Hematopoietic multipotent progenitor cell treated with erythropoietin and hydrocortisone succinate and interleukin-3 and kit ligand, for 6 days (in vitro differentiated cells): ENCODE measurements around the gene CPPED1.

Source experiments
- DNase-seq: peaks from one replicate; pipeline ENCODE4 v3.0.0-alpha.2; 2015

The CPPED1 gene

DNA sequence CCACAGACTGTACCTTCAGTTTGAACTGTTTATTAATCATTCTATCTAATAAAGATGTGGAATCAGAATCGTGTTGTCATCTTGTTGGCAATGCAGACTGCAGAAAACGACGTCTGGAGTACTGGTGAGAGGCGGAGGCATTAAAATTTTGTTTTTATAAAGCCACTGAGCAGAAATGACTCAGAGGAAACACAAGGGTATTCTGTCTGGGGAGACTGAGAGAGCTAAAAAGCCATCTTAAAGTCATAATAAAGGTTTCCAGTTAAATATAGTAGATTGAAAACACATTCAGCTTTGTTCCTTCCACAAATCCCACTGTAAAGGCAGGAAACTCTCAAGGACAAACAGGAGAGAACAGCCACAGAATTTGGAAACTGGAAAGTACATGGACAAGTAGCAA lies 74.2 kb downstream of the CPPED1 start:
- no peak for DNase-seq

DNA sequence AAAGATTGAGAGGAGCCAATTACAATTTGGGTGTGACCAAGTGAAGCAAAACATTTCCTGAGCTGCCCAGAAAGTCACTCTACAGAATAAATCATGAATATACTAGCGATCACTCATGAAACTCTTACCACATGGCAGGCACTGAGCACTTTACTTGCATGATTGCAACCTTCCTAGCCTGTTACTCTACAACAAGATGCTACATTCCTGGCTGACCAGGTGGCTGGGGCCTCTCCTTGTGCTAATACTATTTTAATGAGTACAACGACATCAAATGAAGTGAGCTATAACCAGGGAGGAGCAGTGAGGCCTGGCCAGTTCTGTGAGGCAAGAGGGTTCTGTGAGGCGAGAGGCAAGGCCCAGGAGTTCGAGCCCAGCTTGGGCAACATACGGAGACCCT lies 75.2 kb downstream of the CPPED1 start:
- no peak for DNase-seq

DNA sequence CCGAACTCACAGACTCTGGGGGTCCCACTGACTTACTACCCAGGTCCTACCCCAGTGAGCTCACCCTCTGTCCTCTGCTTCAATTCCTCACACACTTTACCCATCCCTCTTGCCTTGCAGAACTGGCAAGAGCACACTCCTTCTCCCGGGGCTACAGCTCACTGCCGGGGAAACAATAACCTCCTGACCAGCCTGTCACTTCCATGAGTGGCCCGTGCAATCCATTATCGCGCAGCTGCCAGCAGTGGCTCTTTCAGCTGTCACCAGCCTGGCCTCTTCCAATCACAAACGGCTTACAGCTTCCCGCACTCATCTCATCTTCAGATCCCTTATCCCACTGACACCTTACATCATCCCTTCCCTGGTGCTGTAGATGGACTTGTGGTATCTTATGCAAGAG lies 79.5 kb downstream of the CPPED1 start:
- DNase-seq, result no peak

DNA sequence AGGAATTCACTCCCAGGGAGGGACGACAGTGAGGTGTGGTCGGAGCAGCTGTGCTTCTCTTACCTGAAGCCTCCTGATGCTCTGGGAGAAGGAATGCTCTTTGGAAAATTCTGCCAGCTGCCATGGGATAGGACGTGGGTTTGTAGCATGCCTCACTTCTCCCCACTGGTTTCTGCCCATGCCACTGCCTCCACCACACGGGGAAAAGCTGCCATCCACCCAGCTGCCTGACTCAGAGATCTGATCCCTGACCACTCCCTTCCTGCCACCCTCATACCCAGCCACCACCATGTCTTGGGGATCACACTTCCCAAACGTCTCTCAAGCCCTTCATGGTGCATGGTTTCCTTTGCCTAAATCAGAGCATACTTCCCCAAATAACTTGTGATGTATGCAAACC lies 80.0 kb downstream of the CPPED1 start:
- DNase-seq, result peak; percentile 9

DNA sequence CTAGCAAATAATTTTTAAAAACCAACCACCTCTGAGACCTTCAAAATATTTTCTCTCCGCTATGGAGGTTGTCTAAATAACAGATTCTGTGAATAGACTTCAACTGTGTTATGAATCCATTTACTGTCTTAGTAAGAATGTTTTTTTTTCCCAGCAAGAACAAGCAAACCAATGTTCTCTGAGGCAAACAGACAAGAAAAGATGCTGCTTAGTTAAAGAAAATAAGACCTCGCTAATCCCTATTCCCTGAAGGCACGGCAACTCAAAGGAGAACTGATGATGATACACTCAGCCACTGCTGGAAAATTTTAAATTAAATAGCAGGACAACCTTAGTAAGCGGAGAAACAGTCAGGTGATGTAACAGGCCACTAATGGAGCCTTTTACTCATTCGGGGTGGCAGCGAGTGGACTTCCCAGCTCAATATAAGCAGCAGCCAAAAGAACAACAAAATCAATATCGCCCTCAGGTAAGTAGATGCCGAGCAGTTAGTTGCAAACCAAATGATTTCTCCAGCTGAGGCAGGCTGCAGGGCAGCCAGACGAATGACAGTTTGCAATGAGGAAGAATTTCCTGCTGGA lies 81.8 kb downstream of the CPPED1 start:
- no peak for DNase-seq

DNA sequence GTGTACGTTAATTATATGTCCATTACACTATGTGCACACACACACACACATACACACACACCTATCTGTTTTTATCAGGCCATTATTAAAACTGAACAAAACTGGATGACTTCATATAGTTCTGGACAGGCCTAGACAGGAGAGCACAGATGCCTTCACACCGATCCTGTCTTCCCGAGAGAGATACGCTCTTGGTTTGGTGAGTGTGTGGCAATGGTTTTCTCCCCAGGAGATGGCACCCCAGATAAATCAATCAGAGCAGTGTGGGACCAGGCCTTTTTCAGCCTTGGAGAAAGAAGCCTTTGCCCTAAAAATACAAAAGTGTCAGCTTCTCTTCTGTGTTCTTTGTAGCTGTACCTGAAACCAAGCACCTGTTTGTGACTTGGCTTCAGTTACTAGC lies 83.7 kb downstream of the CPPED1 start:
- DNase-seq, result no peak

DNA sequence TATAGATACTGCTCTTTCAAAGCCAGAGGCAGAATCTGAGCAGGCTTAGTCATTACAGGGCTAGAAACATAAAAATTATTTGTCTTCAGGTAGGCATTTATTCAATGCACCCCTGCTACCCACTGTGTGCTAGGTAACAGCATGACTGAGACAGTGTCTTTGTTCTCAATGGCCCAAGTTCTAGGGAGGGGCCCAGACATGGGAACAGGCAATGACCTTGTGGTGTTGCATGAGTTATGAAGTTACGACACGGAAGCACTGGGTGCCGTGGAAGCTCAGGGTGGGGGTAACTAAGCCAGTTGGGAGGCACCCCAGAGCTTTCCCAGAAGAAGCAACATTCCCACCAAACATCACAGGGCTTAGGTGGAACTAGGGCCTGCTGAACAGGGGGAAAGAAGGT lies 87.0 kb downstream of the CPPED1 start:
- DNase-seq, result no peak

DNA sequence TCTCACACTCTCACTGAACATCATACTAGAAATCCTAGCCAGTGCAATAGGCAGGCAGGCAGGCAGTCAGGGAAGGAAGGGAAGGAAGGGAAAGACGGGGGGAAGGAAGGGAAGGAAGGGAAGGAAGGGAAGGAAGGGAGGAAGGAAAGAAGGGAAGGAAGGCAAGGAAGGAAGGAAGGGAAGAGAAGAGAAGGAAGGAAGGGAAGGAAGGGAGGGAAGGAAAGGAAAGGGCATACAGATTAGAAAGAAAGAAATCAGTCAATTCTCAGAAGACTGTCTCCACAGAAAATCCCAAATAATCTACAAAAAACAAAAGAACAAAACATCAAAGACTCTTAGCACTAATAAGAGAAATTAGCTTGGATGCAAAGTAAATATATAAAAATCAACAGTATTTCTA lies 93.9 kb downstream of the CPPED1 start:
- no peak for DNase-seq

DNA sequence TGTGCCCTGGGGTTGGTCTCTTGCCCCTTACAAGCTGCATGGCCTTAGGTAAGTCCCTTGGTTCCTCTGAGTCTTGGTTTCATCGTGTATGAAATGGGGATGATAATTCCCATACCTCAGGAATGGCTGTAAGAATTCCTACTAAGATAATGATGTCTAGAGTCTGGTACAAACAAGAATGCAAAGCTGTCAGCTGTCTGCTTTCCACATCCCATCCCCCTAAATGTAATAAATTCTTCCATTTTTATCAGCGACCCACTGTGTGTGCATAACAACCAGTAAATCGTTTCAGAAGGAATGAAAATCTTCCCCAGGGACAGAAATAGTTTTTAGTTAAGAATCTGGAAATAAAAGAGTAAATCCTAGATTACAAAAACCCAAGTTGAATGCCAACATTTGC lies 95.4 kb downstream of the CPPED1 start:
- DNase-seq, result no peak

DNA sequence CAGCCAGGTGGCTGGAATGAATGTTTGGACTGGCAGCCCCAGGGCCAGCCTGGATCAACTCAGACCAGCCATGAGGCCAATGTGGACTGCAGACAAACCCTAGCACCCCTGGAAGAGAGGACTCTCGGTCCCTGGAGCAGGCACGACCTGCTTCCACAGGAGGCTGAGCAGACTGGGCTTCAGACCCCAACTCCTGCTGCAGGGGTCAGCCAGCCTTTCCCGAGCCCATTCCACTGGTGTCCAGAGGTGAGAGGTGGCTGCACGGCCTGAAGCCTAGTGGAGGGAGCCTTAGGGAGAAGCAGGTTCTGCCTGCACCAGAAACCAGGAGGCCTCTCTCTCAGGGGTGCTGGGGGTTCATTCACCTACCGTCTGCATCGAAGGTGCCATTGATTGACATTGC lies 97.1 kb downstream of the CPPED1 start:
- no peak for DNase-seq

DNA sequence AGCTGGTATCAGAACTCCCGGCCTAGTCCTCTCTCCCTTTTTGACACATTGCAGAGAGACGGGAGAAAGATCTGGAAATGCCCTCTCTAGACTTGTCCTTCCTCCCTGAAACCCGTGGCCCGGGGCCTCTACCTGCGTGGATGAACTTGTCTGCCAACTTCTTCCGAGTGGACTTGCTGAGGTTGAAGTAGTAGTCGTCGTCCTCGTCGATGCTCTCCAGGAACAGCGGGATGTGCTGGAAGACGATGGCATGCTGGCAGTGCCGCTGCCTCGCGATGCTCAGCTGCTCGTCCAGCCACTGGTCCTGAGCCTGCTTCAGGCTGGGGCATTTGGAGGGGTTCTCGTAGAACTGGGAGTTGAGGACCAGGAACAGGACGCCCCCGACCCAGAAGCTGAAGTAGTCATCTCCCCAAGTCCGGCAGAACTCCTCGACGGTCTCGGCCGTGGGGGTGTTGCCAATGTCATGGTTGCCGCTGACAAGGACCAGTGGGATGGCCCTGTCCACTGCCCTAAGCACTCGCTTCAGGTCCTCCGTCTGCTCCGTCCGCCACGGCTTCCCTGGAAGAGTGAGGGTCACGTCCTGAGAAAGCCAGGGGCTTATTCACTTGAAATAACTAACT lies 99.1 kb downstream of the CPPED1 start:
- no peak for DNase-seq

DNA sequence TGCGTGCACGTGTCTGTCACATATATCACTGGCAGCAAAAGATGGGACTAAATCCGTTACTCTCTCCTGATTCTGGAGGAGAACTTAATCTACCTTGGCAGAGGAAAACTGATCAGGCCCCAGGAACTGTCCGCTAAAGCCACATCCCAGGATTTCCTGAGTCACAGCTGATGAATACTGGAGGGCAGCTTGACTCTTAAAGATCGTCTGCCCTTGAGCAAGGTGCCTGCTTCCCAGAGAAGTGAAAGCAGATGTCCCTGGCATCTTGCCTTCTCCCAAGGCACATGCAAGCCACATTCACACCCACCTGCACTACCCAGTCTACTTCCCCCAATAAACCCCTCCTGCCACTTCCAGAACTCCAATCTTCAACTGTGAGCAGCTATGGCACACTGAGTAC lies 99.8 kb downstream of the CPPED1 start:
- no peak for DNase-seq

DNA sequence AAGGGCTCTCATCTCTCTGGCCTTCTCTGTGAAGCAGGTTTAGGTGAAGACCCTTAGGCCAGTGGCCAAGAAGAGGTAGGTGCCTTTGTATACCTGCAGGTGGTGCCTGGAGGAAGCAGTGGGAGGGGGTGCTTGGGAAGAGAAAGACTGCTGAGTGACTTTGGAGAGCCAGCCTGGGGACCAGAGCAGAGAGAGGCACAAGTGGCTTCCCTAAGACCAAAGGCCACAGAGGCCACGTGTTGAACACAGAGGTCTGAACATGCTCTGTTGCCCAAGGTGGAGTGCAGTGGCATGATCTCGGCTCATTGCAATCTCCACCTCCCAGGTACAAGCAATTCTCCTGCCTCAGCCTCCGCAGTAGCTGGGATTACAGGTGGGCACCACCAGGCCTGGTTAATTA lies 103.5 kb downstream of the CPPED1 start:
- no peak for DNase-seq

DNA sequence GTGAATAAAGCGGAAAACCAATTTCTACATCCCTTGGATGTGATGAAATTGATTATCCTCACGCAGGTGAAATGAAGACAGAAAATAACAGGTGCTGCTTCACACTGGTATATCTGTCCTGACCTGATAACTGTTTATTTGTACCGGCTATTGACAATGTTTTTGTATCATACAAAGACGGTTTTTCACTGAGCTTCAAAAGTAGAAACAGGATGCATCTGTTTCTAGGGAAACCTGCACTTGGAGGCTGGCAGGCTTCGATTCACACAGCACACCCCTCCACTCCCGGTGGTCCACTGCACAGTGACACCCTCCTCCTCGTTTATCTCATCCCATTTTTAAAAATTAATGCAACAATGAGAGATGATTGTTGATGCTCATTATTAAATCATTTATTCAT lies 104.5 kb downstream of the CPPED1 start:
- no peak for DNase-seq

DNA sequence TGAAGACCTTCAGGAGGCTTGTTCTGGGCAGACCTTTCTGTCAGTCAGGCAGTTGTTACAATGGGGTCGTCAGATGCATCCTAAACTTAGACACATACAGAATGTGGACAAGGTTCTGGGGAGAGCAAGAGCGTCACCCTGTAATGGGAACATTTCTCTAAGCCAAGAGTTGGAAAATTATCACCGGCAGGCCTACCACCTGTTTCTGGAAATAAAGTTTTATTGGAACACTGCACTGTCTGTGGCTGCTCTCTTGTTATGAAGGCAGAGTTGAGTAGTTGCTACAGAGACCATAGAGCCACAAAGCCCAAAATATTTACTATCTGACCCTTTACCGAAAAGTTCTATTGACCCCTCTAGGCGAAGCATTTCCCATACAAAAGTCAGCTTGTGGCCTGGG lies 106.2 kb downstream of the CPPED1 start:
- no peak for DNase-seq

DNA sequence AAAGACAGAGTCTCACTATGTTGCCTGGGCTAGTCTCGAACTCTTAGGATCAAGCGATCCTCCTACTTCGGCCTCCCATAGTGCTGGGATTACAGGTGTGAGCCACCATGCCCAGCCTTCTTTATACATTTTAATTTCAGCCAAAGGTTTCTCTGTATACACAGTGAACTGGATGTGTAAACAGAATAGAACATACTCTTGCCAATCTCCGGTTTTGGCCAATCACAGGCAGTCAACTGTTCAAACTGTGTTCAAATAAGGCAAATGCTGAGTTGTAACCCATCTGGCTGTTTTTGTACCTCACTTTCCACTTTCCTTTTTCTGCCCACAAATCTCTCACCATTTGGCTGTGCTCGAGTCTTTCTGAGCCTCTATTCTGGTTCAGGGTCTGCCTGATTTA lies 108.2 kb downstream of the CPPED1 start:
- no peak for DNase-seq

DNA sequence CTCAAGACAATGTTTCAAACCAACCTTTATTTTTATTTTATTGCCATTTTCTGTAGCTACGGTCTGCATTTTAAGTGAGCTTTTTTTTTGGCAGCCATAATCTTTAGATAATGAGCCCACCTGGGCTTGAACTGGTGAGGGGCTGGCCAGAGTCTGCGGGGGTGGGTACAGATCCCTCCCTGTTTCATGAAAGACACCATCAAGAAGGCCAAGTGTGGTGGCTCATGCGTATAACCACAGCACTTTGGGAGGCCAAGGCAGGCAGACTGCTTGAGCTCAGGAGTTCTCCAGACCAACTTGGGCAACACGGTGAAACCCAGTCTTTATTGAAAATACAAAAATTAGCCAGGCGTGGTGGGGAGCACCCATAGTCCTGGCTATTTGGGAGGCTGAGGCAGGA lies 113.7 kb downstream of the CPPED1 start:
- no peak for DNase-seq

DNA sequence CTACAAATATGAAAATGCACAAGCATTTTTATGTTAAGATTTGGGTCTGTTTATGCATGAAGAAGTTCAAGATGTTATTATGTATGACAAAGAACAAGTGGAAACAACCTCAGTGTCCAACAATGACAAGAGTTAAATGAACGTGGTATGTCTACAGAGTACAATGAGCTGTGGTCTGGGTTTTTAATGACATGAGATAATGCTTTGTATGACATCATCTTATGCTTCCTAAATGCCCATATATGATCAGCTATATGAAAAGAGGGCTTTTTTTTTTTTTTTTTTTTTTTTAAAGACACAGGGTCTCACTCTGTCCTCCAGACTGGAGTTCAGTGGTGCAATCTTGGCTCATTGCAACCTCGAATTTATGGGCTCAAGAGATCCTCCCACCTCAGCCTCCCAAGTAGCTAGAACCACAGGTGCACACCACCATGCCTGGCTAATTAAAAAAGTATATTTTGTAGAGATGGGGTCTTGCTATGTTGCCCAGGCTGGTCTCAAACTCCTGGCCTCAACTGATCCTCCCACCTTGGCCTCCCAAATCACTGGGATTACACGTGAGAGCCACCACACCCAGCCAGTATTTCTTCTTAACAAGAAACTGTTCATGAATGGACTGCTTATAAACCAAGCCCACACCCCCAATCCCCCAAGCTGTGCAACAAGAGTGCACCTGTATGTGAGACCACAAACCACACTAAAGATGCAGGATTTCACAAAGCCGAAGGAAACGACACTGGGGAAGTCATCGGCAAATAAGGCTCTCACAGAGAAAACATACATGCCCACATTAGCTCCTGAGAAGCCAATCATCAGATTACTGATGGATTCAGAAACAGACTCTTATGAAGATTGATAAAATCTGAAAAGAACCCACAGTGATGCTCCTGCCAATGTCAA lies 114.5 kb downstream of the CPPED1 start:
- peak; percentile 53 for DNase-seq

DNA sequence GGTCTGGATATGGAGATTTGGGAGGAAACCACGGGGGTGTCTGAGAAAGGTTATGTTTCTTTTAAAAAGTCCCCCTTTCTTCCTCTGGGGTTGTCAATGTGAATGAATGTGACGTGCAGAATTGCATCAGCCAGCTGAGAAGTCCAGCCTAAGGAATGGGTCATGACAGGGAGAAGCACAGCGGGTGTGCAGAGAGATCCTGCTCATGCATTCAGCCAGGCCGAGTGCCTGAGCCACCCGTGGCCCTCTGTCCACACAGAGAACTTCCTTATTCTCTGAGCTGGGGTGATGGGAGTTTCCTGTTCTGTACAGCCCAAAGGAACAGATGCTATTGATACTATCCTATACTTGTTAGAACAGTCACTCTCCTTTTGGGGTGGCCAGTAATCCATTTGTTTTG lies 117.9 kb downstream of the CPPED1 start:
- peak; percentile 50 for DNase-seq

DNA sequence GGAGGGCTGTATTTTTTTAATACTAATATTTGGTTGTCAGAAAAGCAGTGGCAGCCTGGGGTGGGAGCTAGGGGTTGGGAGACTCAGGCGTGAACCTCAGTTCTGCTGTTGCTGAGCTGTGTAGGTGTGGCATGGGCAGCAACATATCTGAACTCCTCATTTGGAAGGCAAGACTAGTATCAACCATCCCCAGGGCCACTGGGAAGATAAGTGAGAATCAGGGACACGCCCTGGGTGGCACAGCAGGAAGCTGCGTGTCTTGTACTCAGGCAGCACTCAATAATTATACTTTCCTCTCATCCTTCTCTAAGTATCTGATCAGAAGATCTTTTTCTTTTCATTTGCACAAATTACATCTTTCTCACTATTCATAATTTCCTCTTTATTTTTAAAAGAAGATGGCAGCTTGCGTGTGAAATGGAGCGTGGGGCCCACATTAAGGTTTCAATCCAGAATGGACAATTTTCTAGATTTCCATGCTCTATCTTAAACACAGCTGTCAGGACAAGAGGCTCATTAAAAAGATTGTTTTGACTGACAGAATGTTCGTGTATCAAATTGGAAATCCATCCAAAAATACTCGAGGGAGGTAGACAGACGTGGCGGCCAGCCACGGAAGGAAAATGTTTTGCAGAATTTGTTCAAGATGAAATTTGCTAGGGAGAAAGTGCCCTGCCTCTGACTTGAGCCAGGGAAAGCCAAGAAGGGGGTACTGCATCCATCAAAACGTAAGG lies 121.1 kb downstream of the CPPED1 start:
- peak; percentile 91 for DNase-seq

DNA sequence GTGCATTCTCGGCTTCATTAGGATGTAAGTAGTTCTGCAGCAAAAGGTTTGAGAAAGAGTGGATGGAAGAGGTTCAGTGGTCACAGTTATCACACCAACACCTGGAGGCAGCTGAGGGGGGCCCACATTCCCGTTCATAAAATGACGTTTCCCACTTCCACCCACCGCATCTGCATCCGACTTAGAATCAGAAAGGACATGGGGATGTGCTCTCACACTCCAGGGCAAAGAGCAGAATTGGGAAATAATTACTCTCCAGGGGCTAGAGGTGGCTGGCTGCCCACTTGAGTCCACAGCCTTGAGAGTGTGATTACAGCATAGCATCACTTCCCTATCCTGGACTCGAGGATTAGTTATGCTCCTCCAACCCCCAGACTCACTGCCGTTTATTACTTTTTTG lies 122.0 kb downstream of the CPPED1 start:
- no peak for DNase-seq

DNA sequence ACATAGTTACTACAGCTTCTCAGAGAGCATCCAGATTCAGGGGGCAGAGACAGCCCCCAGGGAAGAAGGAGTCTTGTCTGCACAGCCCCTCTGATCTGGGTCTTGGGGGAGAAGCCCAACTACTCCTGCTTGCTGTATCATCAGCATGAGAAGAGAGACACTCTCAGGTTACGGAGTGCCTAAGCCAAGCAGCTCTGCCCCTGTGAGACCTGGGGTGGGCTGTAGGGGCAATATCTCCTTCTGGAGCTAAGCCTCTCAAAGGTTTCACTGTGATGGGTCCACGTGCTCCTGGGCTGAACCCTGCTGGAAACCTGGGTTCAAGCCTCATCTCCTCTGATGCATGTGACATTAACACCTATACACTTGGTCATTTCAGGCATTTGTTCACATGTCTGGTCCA lies 123.2 kb downstream of the CPPED1 start:
- no peak for DNase-seq

DNA sequence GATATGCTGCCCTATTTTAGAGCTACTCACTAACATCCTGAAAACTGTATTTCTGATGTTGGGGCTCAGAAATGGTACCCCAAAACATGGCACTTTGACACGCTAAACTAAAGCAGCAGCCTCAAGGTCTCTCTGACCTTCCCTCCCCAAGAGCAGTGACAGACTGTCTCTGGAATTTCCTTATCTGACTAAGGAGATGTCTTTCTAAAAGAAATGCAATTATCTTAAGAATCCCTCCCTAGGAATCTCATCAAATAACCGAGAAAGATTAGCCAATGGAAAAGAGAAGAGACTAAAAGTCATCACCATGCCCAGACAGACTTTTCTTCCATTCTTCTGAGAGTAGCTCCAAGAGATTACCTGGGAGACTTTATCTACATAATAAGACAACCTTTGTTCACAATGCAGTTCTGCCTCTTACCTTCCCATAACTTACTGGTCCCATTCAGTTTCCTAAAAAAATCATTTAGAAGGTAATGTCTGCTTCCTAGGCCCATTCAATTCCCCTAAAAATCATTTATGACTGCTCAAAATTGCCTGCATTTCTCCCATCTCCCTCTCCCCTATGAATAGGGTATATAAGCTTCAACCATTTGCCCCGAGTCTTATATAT lies 123.9 kb downstream of the CPPED1 start:
- no peak for DNase-seq
